NT2/D1 (cell line): ENCODE data around the gene JUN.

Source experiments
- YY1 ChIP-seq: IDR thresholded peaks from 2 replicates; pipeline ENCODE4 v1.6.1; 2011; ENCODE audit not compliant: insufficient read length, insufficient read depth
- ZNF274 ChIP-seq: IDR thresholded peaks from 2 replicates; pipeline ENCODE4 v1.6.1; 2011; ENCODE audit warnings: mild to moderate bottlenecking, low read depth, low read length

- no peak for TF ChIP-seq YY1
- TF ChIP-seq ZNF274: no peak
Measured at GRCh38 chr1:58745666-58746065, 38.2 kb downstream of the JUN start.
